ENCODE data around the gene MAP3K4. TPM values are rescaled to one million over a fixed set of nuclear protein-coding genes. Genes with fewer than 3 reads are reported as not detected.

Gene MAP3K4
- total RNA-seq, 2 donors from 2014 or later, result 30.2 to 33.5 TPM

DNA sequence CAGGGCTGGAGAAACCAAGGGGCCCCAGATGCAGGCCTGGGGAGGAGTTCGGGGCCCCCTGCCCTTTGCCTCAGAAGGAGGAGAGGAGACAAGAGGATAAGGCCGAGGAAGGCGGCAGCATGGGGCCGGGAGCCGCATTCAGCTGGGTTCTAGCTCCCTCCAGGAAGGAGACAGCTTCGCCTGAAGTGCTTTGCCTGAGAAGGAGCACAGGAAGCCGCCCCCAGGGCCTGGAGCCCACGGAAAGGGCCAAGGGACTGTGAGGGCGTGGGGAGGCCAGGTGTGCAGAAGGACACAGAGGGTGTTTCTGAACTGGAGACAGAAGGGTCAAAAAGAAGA is 160.9 kb downstream of the MAP3K4 start:
- ATAC-seq, result no peak
- no peak for DNase-seq
- intact Hi-C loops (cut with DNase I), result loop anchor here (10.0 kb wide), 1 partner anchor 222 kb away; no protein-coding TSS in a partner anchor

DNA sequence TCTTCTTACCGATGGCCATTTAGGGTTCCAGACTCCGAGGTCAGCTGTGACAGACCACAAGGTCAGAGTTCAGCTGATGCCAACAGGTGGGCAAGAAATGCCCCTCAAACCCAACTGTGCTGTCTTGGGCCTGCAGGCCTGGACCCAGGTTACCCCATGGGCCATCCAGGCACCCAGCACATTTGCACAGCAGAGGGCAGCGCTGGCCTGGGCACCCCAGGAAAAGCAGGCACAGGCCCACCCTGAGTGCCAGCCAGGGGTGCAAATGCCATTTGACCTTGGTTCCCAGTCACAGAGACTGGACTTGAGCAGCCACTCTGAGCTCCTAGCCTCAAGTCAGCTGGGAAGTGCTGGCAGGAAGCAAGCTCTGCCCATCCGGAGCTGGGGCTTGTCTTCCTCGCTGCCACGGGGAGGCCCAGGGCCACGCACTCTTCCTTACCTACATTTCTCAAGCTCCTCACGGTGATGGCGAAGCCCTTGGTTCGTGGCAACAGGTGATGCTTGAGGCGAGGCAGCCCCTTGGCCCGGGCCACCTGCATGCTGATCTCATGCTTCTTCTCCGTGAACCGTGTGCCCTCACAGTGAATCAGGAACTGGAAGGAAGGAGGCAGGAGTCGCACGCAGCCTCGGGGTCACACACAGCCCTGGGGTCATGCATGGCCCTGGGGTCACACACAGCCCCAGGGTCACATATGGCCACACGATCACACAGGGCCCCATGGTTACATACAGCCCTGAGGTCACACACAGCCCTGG is 161.5 kb downstream of the MAP3K4 start:
- DNase-seq, result no peak
- intact Hi-C loops (cut with DNase I), result loop anchor here (10.0 kb wide), 1 partner anchor 222 kb away; no protein-coding TSS in a partner anchor
- ATAC-seq, result peak in 1 of 2 donors; percentile 39

DNA sequence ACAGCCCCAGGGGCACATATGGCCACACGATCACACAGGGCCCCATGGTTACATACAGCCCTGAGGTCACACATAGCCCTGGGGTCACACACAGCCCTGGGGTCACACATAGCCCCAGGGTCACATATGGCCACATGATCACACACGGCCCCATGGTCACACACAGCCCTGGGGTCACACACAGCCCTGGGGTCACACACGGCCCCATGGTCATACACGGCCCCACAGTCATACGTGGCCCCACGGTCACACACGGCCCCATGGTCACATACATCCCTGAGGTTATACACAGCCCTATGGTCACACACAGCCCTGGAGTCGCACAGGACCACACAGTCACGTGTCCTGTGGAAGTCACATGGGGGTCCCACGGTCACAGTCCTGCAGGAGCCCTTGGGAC is 162.2 kb downstream of the MAP3K4 start:
- ATAC-seq, result no peak
- intact Hi-C loops (cut with DNase I), result loop anchor here (10.0 kb wide), 1 partner anchor 221 kb away; no protein-coding TSS in a partner anchor
- DNase-seq, result no peak

DNA sequence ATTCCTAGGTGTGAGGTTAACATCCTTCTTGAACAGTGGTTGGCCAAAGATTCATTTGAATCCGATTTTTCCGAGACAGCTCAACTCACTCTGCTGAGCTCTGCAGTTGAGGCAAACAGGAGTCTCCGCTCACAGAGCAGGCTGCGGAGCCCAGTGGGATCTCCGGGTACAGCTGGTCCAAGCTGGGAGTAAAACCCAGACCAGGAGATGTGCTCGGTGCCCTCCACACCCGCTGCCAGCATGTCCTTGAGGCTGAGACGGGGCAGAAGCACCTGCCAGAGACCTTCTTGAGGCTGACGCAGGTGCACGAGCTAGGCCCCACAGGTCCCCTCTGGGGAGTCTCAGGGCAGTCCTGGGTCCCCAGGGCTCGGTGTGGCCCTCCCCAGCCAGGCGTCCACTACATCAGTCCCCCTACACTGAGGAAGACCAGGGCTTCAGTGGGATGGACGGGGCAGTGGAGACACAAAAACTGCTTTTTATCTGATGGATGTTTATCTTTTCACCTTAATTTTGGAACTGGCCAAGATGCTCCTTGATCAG is 163.3 kb downstream of the MAP3K4 start:
- intact Hi-C loops (cut with DNase I), result loop anchor here (10.0 kb wide), 1 partner anchor 220 kb away; no protein-coding TSS in a partner anchor
- ATAC-seq (no peak), DNase-seq (no peak)

DNA sequence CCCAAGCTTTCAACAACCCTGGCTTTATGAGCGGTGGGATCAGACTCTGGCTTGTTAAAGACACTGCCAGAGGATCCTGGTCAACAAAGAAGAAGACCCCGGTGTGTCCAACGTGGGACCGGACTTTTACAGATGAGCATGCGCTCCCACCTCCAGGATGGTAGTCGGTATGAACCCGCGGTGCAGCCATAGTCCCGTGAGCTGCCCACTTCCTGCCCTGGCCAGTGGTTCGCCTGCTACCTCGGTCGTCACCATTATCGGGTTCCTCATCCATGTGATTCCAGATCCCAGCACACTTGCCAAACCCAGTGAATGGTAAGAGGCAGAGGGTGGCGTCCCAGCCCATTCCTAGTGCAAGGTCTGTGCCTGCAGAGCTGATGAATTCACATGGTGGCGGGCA is 169.6 kb downstream of the MAP3K4 start:
- intact Hi-C loops (cut with DNase I), result no loop called here
- DNase-seq, result no peak
- no peak for ATAC-seq

DNA sequence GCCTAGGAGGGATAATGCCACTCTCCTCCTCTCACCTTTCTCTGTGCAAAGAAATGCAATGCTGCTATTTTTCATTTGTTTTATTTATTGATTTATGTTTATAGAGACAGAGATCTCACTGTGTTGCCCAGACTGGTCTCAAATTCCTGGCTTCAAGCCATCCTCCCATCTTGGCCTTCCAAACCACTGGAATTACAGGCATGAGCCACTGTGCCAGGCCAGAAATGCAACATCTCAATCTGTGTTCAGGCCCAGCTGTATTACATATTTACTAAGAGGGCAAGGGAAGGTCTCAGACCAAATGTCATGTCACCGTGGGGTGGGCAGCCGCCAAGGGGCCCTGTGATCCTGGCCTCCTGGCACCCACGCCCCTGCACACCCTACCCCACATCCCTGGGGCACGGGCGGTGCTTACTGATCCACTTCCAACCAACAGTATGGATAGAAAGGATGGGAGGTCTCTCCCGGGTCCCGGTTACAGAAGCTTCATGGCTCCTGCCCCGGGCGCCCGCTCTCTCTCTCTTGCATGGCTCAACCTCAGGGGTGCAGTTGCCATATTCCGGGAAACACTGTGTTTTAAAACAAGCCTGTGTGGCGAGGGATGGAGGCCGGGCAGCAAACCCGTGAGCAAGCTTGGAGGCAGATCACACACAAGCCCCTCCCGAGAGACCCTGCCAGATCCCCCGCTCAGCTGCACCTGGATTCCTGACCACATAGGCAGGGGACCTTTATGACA is 170.5 kb downstream of the MAP3K4 start:
- no peak for ATAC-seq
- DNase-seq, result no peak
- intact Hi-C loops (cut with DNase I), result no loop called here

DNA sequence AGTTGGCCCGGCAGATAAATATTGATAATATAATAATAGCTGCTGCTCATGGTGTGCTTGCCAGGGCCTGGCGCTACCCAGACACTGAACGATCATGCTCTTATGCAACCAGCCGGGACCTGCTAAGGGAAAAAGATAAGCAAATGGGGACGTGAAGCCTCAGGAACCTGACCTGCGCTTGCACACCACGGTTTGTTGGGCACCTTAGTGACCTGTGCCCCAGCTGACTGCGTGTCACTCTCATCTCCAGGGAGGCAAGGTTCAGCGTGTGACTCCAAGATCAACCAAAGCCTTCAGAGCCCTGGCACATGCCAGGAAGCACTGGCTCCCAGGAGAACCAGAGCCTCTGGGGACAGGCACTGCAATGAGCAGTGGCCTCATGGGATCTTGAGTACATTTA is 171.2 kb downstream of the MAP3K4 start:
- ATAC-seq (no peak), DNase-seq (no peak)

DNA sequence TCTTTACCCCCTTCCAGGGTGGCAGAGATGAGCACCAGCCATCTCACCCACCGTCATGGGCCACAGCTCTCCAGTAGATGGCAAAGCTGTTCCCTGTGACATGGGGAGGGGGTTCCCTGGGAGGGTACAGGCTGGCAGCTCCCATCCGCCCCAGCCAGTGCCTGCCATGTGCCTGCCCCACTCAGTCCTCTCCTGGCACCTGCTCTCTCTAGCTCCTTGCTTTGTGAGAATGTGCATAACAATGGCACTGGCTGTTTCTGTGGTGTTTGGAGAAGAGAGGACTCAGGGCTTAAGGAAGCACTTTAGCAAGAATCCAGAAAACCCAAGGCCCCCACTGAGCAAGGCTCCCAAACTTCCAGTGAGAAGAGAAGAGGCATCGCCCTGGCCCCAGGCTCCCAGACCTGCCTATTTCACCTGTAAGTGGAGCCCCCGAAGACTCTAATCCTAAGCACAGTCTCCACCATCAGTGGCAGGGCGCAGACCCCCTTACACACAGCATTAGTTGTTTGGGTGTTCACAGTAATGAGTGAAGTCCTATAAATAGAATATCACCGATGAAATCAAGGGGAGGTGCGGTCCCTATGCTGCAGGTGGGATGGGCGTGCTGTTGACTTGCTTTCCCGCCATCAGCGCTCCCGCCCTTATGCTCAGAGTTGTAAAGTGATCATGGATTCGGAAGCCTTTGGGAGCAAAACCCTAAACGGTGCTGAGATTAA is 172.1 kb downstream of the MAP3K4 start:
- DNase-seq, result no peak
- ATAC-seq, result no peak
- intact Hi-C loops (cut with DNase I), result no loop called here

More for the DNA sequence above, 171.2 kb downstream of the MAP3K4 start:
- intact Hi-C loops (cut with DNase I), result no loop called here

DNA sequence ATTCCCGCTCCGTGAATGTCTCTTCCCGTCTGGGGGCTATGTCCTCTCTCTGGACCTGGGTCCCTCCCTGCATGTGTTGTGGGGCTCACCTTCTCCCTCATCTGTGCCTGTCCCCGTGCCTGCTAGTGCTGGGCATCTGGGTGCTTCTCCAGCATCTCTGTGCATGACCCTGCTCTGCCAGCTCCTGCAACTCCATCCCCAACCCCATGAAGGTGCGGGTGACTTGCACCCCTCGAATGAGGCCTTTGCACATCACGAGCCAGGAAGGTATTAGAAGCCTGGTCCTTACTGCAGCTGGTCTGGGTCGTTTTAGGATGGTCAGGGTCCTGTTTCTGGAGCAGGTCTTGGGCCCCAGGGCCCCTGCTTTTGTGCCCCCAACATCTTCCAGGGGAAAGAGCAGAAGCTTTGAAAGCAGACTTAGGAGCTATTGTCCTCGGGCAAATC is 172.6 kb downstream of the MAP3K4 start:
- ATAC-seq (no peak), DNase-seq (no peak)
- intact Hi-C loops (cut with DNase I), result no loop called here

DNA sequence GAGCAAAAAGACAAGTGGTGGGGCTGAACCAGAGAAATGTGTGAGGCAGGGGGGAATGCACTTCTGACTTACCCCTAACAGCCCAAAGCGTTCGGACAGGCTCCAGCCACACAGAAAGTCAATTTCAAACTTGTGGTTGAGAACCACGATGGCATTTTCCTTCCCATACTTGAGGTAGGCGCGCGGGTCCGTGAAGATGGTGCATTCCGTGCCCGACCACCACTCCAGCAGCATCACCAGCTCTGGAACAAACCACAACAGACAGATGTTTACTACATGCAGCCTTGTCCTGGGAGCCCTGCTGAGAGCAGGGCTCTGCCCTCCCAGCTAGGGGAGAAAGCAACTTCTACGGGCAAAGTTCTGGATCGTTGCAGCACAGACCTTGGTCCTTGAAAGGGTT is 174.6 kb downstream of the MAP3K4 start:
- intact Hi-C loops (cut with DNase I), result no loop called here
- DNase-seq (no peak), ATAC-seq (no peak)

DNA sequence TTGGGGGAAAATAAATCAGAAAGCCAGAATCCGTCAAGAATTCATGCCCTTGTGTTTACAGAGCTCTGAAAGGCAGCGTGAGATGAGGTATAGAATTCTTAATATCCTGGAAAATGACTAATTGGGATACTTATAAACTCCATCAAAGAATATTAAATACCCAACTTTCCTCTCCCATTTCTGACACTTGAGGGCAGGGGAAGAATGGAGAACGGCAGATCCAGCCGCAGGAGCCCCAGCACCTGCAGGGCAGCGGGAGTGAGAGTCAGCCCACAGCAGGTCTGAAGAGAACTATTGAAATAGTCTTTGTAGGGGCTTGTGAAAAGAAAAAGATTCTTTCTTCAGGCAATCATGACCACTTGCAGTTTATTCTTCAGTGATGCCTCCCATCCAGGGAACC is 175.1 kb downstream of the MAP3K4 start:
- DNase-seq (no peak), ATAC-seq (no peak)
- intact Hi-C loops (cut with DNase I), result no loop called here

Data from left cardiac atrium (tissue), 4 donors.